ENCODE measurements around the gene ADH7.
"Not testable (repeated sequence)": the region's sequence is repeated elsewhere in the genome, so short reads cannot be mapped to it uniquely, and the experiment has no call there.

The ADH7 gene

DNA sequence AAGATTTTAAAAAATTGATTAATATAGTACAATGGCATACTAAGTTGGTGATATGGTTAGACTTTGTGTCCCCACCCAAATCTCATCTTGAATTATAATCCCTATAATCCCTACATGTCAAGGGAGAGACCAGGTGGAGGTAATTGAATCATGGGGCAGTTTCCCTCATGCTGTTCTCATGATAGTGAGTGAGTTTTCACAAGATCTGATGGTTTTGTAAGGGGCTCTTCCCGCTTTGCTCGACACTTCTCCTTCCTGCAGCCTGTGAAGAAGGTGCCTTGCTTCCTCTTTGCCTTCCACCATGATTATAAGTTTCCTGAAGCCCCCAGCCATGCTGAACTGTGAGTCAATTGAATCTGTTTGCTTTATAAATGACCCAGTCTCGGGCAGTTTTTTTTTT is 20.2 kb downstream of the ADH7 start:
- DNase-seq: not testable (repeated sequence)

DNA sequence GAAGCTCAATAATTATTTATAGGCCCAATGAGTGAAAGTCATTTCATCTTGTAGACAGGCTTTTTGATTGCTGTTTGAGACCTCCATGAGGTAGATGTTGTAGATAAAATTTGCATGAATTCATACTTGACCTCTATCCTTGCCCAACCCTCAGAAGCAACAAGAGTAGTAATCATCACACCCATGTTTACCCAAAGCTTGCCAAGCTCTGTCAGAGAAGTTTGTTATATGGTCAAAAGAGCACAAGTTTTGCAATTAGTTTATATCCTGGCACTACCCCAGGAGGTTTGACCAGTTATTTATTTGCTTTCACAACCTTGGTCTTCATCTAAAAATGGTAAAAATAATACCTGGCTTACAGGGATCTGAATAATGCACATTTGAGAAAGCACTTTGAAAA is 20.7 kb downstream of the ADH7 start:
- no peak for DNase-seq

DNA sequence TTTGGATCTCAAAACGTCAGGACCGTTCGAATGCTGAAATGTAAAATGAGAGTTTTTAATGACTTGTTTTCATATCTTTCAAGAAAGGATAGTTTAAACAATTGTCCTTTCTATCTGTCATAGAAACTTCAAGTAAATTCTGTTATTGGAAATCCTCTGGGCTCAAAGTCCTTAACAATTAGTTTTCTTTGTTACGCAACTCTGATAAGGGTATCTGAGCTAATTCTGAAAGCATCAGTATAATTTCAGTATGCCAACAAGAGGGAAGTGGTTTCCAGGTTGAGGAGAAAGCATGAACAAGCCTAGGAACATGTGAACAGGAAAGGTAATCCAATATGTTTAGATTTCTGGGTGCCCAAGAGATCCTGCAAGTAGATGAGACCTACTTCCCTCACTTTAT is 22.0 kb downstream of the ADH7 start:
- no peak for DNase-seq

DNA sequence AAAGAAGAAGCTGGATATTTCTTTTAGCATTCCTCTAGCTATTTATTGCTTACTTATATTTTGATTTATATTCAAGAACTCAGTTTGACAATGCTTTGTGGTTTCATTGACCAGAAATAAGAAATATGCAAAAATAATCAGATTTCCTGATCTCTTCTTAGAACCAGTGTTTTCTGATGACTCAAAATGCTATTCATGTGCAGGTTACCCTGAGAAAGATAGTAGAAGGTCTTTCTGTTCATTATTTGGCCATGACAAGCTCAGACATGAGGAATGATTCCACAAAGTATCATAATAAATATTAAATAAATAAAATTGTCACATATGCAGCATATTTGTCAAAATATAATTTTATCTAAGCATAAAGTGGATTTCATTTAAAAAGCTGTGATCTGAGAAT is 24.1 kb downstream of the ADH7 start:
- DNase-seq: no peak

DNA sequence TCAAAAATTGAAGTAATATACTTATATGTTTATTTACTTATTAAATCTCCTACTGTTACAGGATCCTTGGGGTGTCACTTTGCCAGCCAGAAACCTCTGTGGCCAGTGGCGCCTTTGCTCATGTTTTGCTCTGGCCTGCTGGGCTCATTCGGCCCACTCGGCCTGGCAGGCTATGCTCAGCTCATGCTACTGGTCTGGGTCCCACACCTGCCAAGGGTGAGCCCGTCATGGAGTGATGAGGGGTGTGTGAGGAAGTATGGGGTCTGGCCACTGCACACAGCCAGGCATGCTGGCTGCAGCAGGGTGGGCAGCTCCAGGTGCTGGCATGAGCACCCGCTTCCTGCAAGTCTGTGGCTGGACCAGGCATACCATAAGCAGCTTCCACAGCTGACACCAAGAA is 25.1 kb downstream of the ADH7 start:
- no peak for DNase-seq

DNA sequence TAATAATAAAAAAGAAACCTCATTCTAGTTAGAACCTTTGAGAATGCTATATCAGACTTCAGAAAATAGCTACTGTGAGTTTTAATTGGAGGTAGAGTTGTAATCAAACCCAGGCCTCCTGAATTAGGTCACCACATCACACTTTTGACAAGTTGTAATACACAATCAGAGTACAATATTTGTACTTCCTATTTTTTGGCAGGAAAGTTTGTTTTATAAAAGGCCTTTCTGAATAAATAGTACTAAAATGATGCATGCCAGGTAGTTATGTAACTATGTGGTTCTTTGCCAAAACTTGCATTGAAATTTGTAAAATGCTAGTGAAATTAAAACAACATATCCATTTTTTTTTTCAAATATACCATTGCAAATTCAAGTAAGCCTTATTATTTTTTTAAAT is 26.8 kb downstream of the ADH7 start:
- no peak for DNase-seq

DNA sequence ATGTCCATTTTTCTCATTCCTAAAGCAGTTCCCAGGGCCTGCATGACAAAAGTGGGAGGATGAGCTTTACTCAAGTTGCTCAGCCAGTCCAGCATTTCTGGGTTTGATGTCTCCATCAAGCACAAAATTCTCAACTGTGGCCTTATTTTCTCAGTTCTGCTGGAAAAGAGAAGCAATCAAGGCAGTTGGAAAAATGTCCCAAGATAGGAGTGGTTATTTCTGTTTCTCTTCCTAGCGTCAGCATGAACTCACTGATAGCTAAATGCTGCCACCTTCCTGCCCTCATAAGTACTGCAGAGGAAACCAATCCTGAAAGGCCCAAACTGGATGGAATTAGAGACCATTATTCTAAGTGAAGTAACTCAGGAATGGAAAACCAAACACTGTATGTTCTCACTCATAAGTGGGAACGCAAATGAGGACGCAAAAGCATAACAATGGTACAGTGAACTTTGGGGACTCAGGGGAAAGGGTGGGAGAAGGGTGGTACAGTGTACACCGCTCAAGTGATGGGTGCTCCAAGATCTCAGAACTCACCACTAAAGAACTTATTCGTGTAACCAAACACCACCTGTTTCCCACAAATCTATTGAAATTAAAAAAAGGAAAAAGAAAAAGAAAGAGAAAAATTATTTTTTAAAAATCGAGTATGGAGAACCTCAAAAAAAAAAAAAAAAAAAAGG is 29.6 kb downstream of the ADH7 start:
- peak; percentile 48 for DNase-seq

DNA sequence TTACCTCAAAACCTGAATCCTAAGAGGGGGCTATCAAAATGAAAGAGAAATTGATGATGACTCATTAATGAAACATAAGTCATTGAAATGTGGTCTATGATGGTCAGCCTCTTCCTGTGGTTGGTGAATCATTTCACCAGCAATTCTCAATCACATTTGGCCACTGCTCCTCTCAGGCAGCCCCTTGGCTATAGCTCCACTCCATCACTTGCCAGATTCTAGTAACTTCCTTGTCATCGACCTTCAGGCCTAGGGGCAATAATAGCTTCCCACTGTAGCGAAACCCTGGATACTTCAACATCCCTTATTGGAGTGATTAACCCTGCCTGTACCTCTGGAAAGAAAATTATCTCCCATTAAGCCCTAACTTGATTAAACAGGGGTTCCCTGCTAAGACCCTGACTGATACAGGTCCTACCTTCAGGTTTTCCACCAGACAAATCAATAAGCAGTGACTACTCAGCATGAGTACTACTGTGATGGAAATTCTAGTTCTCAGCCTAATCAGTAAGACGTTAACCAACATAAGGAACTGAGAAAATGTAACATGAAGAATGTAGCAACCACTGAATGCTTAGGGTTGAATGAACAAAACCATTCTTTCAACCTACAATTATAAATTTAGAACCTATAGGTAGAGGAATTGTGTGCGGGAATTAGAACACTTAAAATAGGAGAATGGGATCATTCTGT is 30.4 kb downstream of the ADH7 start:
- no peak for DNase-seq

DNA sequence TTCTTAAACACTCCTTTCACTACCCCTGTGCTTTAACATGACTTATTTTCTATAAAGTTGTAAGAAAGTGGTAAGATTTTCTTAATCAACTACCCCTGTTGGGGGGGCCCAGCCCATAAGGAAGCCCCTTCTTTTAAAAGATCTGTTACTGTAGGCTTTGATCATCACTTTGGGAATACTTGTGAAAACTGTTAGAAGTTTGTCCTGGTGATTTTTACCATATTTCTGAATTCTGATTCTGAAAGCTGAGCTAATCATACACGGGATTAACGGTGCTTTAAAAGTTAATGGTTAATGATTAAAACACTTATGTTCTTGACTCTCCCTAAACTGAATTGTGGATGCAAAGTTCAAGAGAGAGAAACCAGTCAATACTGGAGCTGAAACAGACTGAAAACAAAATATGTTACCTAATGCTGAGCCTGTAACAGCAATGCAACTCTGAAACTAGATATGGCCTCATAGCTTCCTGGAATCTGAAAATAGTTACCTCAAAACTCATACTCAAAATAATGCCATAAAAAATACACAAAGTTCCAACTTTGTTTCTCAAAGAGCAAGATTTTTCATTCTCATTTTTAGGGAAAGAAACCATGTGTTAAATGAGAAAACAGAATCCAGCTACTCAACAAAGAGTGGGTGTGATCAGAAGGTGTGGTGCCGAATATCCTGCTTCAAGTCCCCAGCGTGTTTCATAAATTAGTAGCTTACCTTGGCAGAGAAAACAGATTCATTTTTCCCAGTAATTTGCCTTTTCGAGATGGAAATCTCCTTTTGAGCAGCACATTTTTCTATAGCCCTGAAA is 31.6 kb downstream of the ADH7 start:
- no peak for DNase-seq

DNA sequence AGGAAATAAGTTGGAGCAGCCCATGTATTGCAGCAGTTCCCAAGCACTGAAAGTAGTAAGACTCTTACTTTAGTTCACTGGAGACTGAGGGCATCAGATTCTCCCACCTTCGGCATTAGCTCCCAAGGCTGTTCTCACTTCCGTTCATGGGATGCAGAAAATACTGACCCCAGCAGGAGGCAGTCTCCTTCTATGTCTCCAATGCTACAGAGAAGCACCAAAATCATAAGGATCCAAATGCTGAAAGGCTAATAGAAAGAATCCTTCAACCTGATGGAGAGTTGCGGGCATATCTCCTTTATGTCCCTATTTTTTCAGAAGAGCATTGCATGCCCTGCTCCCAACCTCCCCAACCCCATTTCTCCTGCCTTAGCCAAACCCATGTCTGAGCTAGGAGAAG is 32.4 kb downstream of the ADH7 start:
- no peak for DNase-seq

DNA sequence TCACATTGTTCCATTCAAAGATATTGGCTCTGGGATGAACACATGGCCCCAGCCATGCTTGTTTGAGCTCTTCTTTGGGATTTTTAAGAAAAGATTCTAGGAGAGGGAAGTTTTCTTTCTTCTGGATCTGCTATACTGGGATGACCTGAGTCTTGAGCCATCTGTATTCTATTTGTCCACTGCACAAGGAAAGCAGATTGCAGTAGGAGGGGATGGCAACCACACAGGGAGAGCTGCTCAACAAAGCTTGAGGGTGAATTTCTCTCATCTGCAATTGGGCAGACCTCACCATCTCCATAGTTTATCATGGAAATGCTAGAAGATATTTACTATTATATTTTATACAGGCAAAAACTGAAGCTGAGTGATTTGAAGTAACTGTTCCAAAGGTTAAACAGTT is 34.3 kb downstream of the ADH7 start:
- no peak for DNase-seq

DNA sequence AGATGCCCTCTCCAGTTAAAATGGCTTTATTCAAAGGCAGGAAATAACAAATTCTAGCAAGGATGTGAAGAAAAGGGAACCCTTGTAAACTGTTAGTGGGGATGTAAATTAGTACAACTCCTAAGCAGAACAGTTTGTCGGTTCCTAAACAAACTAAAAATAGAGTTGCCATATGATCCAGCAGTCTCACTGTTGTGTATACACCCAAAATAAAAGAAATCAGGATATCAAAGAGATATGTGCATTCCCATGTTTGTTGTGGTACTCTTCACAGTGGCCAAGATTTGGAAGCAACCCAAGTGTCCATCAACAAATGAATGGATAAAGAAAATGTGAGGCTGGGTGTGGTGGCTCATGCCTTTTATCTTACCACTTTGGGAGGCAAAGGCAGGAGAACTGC is 36.1 kb downstream of the ADH7 start:
- no peak for DNase-seq

DNA sequence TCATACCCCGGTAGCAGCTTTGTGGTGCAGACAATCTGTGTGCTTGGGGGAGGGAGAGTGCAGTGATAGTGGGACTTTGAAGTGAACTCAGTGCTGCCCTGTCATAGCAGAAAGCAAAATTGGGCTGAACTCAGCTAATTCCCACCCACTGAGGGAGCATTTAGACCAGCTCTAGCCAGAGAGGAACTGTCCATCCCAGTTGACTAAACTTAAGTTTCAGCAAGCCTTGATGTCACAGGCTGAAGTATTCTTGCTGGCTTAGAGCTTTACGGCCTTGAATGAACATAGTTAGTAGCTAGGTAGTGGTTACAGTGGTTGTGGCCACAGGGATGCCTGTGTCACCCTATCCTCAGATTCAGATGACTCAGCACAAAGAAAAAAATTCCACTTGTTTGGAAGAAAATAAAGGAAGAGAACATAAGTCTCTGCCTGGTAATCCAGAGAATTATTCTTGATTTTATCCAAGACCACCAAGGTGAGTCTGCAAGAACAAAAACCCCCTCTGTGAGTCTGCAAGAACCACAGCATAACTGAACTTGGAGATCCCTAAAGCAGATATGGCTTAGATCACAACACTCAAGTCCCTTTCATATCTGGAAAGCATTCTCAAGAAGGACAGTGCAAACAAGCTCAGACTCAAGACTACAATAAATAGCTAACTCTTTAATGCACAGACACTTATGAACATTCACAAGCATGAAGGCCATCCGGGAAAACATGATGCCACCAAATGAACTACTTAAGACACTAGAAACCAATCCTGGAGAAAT is 39.4 kb downstream of the ADH7 start:
- no peak for DNase-seq

DNA sequence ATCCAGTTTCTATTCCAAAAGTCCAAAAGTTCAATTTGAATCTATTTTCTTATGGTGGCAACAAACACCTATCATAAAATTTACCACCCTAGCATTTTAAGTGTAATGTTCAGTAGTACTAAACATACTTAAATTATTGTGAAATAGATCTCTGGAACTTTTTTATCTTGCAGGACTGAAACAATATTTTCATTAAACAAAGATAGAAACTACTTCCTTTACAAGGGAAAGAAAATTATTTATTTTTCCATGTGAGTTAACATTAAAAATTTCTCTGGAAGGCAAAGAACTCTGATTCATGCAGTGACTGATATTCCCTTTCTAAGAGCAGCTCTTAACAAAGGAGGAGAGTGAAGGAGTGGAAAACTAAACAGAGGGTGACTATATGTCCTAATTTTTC is 40.2 kb downstream of the ADH7 start:
- DNase-seq: no peak

DNA sequence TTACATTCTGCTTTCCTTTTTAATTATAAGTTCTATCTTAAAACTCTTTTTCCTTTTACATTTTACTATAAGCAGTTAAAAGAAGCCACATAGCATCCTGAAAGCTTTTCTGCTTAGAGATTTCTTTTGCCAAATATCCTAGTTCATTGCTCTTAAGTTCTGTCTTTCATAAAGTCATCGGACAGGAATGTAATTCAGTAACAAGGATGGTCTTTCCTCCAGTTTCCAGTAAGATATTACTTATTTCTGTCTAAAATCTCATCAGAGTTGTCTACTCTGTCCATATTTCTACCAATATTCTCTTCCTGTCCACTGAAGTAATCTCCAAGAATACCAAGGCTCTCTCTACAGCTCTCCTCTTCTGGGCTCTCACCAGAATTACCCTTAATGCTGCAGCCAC is 45.1 kb downstream of the ADH7 start:
- DNase-seq: no peak

DNA sequence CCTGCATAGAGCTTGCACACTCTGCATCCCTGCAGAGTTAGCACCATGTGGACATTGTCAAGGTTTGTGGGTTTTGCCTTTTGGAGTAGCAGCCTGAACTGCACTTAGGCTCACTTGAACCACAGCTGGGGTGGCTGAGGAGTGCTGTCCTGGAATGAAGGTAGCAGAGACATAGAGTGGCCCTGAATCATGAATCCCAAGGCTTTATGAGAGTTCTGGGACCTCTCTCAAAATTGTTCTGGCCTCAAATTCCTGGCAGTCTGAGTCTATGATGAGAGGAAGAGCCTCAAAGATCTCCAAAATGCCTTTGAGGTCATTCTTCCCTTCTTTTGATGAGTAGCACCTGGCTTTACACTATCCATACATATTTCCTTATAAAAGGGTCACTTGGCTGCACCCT is 45.5 kb downstream of the ADH7 start:
- no peak for DNase-seq

DNA sequence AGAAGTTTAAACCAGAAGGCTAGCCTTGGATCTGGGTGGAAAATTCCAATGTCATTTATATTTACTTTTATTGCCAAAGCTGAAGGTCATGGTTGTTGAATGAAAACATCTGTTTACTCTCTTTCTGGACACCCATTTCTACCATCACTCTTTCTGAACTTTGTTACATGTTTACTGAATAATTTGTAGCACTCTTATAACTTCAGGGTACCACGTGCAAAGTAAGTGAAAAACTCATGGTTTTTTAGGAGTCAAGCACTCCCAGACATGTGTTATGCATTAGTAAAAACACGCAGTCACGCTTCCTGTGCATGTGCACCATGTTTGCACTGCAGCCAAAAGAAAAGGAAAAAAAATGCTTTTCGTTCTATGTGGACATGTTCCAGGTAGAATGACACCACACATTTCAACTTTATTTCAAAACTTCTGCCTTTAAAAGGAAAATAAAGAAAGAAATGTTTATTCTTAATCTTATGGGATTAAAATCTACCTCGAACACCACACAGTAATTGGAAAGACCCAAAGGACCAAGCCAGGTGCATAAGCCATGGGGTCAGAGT is 51.2 kb downstream of the ADH7 start:
- DNase-seq: no peak

DNA sequence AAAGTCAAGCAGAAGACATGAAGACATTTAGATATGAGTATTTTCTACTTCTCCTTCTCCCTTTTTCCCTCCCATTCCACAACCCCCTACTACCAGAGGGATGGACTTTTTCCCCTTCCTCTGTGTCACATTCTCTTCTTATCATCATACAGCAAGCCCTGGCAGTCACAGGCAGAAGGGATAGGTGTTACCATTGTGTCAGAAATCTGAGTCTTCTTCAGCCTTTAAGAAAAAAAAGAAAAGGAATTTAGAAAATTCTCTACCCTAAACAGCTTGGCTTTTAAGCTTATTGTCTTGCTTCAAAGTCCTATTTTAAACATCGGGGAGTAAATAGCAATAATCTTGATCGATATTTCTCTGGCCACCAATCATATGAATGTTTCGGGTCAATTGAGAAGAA is 51.7 kb downstream of the ADH7 start:
- no peak for DNase-seq

DNA sequence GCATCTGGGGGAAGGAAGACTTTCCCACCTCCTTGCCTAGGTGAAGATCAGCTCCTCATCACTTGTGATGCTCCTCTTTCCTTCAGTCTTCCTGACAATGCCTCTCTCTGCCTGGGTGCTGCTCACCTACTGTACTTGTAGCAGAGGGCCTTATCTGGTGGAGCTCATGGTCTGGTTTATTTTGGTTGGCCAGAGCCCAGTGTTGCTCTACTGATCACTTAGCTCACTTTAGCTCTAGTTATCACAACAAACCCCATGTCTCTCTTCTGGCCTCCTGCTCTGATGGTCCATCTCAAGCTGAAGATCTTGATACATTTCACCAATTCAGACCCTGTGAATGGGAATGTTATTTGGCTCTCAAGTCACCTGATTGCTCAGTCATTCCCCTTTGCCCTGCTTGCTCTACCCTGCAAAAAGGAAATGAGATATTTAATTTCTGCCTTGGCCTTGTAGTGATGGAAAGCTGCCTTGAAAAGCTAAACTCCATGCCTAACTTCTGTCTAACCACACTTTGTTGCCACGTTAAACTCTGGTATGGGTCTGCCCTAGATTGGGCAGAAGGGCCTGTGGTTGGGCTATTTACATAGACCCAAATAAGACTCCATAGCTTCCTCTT is 52.3 kb downstream of the ADH7 start:
- DNase-seq: no peak

DNA sequence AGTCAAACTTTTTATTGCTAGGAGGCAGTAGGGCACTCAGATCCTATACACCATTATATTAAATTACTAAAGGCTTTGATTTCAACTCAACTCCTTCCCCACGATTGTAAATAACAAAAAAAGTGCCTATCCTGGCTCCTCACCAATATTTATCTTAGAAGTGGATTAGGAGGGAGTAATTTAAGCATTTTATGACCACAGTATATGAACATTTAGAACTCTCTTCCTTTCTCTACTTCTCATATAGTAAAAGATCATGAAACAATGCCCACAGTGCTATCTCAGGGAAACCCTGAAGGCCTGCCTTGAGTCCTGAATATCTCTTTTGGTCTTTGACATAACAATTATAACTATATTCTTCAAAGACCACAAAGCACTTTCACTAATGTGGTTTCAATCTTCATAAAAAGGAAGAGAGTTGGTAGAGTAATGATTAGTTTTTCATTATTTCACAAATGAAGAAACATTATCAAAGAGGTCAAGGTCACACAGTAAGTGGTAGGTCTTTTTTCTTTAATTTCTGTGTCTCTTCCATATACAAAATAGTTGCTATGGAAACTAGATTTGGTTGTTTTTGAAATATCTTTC is 53.5 kb downstream of the ADH7 start:
- DNase-seq: no peak

DNA sequence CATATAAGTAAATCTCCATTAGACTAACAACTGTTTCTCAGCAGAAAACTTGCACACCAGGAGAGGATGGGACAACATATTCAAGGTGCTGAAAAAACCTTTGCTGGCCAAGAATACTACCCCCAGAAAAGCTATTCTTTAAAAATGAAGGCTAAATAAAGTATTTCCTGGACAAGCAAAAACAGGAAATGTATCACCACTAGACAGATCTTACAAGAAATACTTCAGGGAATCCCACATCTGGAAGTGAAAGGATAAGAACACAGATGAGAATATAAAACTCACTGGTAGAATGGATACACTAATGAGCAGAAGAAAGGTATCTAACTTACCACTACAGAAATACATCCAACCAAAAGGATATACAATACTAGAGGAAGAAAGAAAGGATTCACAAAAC is 55.6 kb downstream of the ADH7 start:
- no peak for DNase-seq

DNA sequence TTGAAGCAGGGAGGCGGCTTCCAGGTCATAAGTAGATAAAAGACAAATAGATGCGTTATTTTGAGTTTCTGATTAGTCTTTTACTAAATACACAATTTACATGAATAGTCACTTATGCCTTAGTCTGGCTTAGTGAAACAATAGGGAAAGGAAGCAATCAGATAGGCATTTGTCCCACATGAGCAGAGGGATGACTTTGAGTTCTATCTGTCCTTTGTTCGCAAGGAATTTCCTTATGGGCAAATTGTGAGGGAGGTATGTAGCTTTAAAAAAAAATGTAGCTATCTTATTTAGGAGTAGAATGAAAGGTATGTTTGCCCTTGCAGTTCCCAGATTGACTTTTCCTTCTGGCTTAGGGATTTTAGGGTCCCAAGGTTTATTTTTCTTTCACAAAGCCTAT is 56.3 kb downstream of the ADH7 start:
- no peak for DNase-seq

Data from activated T-cell treated with anti-CD3 and anti-CD28 coated beads for 4 hours (primary cell).